ENCODE results near the gene CLCF1.
"Not testable (repeated sequence)": the region's sequence is repeated elsewhere in the genome, so short reads cannot be mapped to it uniquely, and the experiment has no call there.

The CLCF1 gene

GRCh38 chr11:67408437-67409200 lies 35.2 kb upstream of the CLCF1 start:
- DNase-seq = peak; percentile 62

GRCh38 chr11:67407688-67408163 lies 34.3 kb upstream of the CLCF1 start:
- DNase-seq = no peak

GRCh38 chr11:67406969-67407687 lies 33.7 kb upstream of the CLCF1 start:
- DNase-seq = no peak

GRCh38 chr11:67406420-67406968 lies 33.1 kb upstream of the CLCF1 start:
- DNase-seq = no peak

GRCh38 chr11:67405688-67406339 lies 32.4 kb upstream of the CLCF1 start:
- DNase-seq = no peak

GRCh38 chr11:67405196-67405567 lies 31.8 kb upstream of the CLCF1 start:
- no peak for DNase-seq

GRCh38 chr11:67404515-67405195 lies 31.3 kb upstream of the CLCF1 start:
- no peak for DNase-seq

GRCh38 chr11:67403085-67403484 lies 29.7 kb upstream of the CLCF1 start:
- DNase-seq = not testable (repeated sequence)

- not testable (repeated sequence) for DNase-seq
These were observed 28.9 kb upstream of the CLCF1 start for GRCh38 chr11:67402192-67402839.

- DNase-seq = peak; percentile 96
These were observed 28.2 kb upstream of the CLCF1 start, which contains the start of gene PPP1CA for GRCh38 chr11:67401495-67402191. TSS of gene PPP1CA (minus strand) at chr11:67401858. CDS start at chr11:67401782, 76 bp downstream.

- DNase-seq = no peak
These were observed 27.6 kb upstream of the CLCF1 start for GRCh38 chr11:67400942-67401494.

GRCh38 chr11:67400251-67400941 lies 27.0 kb upstream of the CLCF1 start:
- peak; percentile 34 for DNase-seq

GRCh38 chr11:67398661-67399563 lies 25.5 kb upstream of the CLCF1 start:
- DNase-seq = no peak

GRCh38 chr11:67397986-67398660 lies 24.7 kb upstream of the CLCF1 start:
- DNase-seq = no peak

GRCh38 chr11:67397536-67397935 lies 24.1 kb upstream of the CLCF1 start:
- peak; percentile 71 for DNase-seq

- DNase-seq = peak; percentile 44
These were observed 23.4 kb upstream of the CLCF1 start for GRCh38 chr11:67396587-67397389.

- no peak for DNase-seq
These were observed 22.8 kb upstream of the CLCF1 start for GRCh38 chr11:67396259-67396581.
